DND-41 (cell line): ENCODE measurements around the gene PER1.

Source experiments
- CTCF ChIP-seq: IDR thresholded peaks from 2 replicates; pipeline ENCODE4 v1.5.1; 2012; ENCODE audit warnings: borderline replicate concordance, low read length, moderate library complexity, mild to moderate bottlenecking; ENCODE audit not compliant: poor library complexity, severe bottlenecking; ENCODE audit errors: extremely low read depth
- EZH2 ChIP-seq: IDR thresholded peaks from 3 replicates; pipeline ENCODE4 v1.6.1; 2012; ENCODE audit warnings: borderline replicate concordance, low read depth, mild to moderate bottlenecking, moderate library complexity, low read length, inconsistent platforms; ENCODE audit not compliant: severe bottlenecking

- TF ChIP-seq CTCF, result no peak
- no peak for TF ChIP-seq EZH2
These were observed 8.0 kb upstream of the PER1 start for GRCh38 chr17:8160224-8160577.
